NCI-H69 (cell line): ENCODE data around the gene USP22.

Experiments
- DNase-seq: peaks from one replicate; lab custom pipeline; 2025; lab: John Stamatoyannopoulos, UW

Gene USP22

GRCh38 chr17:21046216-21046615, 3.4 kb upstream of the USP22 start:
- DNase-seq: no peak

GRCh38 chr17:21044971-21045370, 2.2 kb upstream of the USP22 start:
- DNase-seq: no peak

GRCh38 chr17:21043296-21044232, 753 bp upstream of the USP22 start:
- peak; percentile 98 for DNase-seq

GRCh38 chr17:21041741-21042457, 912 bp downstream of the USP22 start:
- DNase-seq: peak; percentile 91

- peak; percentile 63 for DNase-seq
Measured at GRCh38 chr17:21039839-21040575, 2.8 kb downstream of the USP22 start.

GRCh38 chr17:21037117-21037803, 5.6 kb downstream of the USP22 start:
- no peak for DNase-seq

- peak; percentile 29 for DNase-seq
Measured at GRCh38 chr17:21036361-21036881, 6.4 kb downstream of the USP22 start.

- no peak for DNase-seq
Measured at GRCh38 chr17:21035406-21035805, 7.4 kb downstream of the USP22 start.

- DNase-seq: no peak
Measured at GRCh38 chr17:21034340-21035235, 8.2 kb downstream of the USP22 start.

- DNase-seq: no peak
Measured at GRCh38 chr17:21033350-21033749, 9.5 kb downstream of the USP22 start.

- DNase-seq: no peak
Measured at GRCh38 chr17:21031756-21032396, 10.9 kb downstream of the USP22 start.

GRCh38 chr17:21030375-21030774, 12.4 kb downstream of the USP22 start:
- no peak for DNase-seq

GRCh38 chr17:21029515-21029914, 13.3 kb downstream of the USP22 start:
- DNase-seq: no peak

- DNase-seq: no peak
Measured at GRCh38 chr17:21029036-21029435, 13.8 kb downstream of the USP22 start.

- DNase-seq: no peak
Measured at GRCh38 chr17:21028192-21028591, 14.6 kb downstream of the USP22 start.

GRCh38 chr17:21027031-21027430, 15.8 kb downstream of the USP22 start:
- no peak for DNase-seq

- DNase-seq: no peak
Measured at GRCh38 chr17:21025451-21025850, 17.4 kb downstream of the USP22 start.

- no peak for DNase-seq
Measured at GRCh38 chr17:21024024-21024423, 18.8 kb downstream of the USP22 start.

- DNase-seq: no peak
Measured at GRCh38 chr17:21021208-21021803, 21.5 kb downstream of the USP22 start.

- no peak for DNase-seq
Measured at GRCh38 chr17:21020622-21021021, 22.2 kb downstream of the USP22 start.
